Activated CD4-positive, CD25-positive, alpha-beta regulatory T cell (primary cell): ENCODE results near the gene RPS28.
A peak's percentile ranks its signal among the peaks of the same experiment; 100 is the strongest.
"Not testable (repeated sequence)": the region's sequence is repeated elsewhere in the genome, so short reads cannot be mapped to it uniquely, and the experiment has no call there.

Experiments
- DNase-seq, 4 experiments: peaks; one replicate each; lab custom pipeline; 2025; lab: John Stamatoyannopoulos, UW

The RPS28 gene

DNA sequence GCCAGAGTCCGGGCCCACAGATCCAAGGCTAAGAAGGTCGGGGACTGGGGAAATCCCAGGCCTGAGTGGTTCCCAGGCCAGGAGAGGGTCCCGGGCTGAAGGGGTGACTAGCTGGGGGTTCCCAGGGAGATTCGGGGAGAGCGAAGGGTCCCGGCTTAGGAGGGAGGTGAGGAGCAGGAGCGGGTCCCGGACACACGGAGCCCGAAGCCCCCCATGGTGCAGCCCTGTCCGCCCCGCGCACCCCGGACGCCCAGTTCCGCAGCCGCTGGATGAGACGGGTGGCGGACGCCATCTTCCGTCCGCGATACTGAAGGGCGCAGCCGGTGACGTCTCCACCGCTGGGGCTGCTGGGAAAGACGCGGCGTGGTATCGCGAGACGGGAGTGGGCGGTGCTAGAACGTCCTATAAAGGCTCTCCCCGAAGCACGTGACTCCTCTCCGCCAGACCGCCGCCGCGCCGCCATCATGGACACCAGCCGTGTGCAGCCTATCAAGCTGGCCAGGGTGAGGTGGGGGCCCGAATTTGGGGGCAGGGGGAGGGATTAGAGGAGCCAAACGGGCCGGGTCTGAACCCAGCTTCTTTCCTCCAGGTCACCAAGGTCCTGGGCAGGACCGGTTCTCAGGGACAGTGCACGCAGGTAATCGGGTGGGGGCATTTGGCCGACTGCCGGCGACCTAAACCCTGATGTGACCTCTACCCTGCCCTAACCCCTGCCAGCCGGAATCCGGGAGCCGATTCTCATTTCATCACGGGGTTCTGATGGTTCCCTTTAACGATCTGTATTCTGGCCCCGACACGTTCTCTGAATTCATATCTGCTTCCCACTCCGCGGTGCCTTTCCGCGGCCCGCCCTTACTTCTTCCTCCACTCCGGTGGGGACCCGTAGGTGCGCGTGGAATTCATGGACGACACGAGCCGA, at the start of gene RPS28, which contains the start of gene NDUFA7:
RPS28 (plus strand) TSS at position 430 of the 919 bp plus-strand sequence; CDS start at position 465, 35 bp downstream.
NDUFA7 (minus strand) TSS at position 309 of the 919 bp plus-strand sequence; CDS start at position 292, 17 bp downstream.
- peak; percentile 90 to 94 (median 92) for DNase-seq

DNA sequence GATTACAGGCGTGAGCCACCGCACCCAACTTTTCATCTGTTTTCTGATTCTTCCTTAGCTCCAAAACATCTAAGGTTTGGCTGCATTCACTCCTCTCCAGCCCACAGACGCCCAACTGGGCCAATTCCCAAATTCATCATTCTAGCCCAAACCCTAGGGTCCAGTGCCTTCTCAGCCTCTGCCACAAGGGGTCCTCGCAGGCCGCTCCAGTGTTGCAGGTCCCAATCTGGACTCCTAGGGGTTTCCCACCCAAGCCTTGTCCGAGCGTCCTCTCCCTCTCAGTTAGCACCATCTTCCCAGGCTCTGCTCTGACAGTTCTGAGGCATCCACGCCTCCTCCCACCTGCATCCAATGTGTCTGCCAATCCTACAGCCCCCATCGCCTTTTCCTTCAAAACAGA, 44.8 kb upstream of the RPS28 start:
- DNase-seq, result not testable (repeated sequence)

DNA sequence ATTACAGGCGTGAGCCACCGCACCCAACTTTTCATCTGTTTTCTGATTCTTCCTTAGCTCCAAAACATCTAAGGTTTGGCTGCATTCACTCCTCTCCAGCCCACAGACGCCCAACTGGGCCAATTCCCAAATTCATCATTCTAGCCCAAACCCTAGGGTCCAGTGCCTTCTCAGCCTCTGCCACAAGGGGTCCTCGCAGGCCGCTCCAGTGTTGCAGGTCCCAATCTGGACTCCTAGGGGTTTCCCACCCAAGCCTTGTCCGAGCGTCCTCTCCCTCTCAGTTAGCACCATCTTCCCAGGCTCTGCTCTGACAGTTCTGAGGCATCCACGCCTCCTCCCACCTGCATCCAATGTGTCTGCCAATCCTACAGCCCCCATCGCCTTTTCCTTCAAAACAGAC, 30.0 kb upstream of the RPS28 start:
- DNase-seq, result not testable (repeated sequence)

DNA sequence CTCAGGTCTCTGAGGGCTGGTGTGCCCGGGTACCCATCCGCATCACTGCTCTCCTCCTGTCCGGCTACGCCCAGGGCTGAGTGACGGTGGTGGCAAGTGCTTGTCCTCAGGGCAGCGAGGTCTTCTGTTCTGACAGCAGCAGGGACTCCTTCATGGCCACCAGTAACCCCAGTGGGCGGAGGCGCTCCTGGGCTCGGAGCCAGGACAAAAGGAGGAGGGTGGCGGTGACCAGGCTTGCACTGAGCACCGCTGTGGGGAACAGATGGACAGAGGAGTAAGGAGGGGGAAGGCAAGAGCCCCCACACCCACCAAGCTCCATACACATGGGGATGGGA, 19.0 kb upstream of the RPS28 start:
- no peak for DNase-seq

DNA sequence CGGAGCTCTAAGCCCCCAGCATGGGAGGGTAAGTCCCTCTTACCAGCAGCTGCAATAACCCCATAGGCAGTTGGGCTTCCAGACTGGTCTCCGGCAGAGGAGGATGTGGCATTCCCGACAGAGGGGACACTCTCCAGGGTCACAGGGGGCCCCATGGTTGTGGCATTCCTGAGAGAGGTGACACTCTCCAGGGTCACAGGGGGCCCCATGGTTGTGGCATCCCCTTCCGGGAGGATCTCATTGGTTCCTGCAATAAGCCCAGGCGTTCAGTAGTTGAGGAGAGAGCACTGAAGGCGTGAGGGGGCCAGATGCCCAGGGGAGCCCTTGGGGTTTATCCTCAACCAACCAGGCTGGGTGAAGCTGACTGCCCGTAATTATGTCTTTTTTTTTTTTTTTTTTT, 18.6 kb upstream of the RPS28 start:
- no peak for DNase-seq

DNA sequence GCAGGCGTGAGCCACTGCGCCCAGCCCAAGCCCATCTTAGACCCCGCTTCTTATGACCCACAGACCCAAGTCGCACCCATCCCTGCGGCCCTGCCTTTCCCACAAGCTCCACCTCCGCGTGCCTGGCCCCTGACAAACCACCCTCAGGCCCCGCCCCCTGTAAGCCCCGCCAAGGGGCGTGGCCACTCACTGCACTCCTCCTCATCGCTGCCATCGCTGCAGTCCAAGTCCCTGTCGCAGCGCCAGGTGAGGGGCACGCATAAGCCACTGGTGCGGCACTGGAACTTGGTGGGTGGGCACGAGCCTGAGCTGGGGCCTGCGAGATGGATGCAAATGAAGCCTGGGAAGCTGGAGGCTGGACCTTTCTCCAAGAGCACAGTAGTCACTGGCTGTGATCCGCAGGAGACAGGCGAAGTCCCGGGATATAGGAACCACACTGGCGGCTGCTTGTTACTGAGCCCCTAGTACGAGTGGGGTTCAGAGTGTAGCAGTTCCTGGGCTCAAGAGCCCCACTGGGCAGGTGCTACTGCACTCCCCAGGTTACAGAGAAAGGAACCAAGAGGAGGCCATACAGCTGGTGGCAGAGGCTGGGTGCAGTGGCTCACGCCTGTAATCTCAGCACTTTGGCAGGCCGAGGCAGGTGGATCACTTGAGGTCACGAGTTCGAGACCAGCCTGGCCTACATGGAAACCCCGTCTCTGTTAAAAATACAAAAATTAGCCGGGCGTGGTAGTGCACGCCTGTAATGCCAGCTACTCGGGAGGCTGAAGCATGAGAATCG, 16.3 kb upstream of the RPS28 start:
- DNase-seq, result no peak

DNA sequence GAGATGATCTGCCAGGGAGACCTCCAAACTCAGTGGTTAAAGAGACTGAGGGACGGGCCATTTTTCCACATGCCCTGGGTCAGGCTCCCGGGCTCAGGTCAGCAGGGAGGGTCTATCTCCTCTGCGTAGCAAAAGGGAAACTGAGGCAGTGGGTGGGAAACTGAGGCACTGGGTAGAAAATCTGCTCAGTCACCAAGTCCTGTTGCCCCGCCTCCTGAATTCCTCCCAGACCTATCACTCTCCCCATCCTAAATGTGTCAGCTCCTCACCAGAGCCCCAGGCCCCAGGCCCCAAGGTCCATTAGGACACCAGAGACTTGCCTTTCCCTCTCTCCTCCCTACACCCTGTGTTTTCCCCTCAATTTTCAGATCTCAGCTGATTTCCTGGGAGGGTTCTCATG, 15.5 kb upstream of the RPS28 start:
- DNase-seq, result no peak

DNA sequence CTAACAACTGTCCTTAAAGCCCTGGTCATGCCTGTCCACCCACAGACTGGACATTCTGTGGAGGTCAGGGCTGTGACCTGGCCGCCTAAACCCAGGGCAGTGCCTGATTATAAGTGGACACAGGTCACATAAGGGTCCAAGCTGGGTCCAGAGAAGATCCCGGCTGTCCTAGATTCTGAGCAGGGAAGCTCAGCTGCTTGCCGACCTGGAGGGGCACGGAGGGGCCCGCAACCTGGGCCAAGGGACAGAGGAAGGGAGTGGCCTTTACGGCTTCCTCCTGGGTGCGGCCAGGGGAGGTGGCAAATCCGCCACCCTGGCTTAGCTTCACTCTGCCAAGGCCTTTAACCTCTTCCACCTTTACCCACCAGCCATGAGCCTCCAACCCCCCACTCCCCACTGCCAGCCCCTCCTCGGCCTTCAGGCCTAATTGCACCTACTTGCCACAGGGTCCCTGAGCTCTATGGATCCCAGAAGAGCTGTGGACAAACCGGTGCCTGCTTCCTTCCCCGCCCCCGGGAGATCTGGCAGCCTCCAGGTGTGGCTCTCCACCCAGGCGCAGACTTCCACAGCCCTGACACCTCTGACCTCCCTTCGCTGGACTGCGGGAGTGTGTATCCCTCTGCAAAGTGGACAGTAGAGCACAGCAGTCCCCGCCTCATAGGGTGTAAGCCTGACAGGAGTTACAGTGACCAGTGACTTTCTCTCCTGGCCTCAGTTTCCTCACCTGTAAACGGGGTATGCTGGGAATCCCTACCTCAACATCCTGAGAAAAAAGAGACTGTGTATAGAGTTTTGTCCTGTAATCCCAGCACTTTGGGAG, 14.9 kb upstream of the RPS28 start:
- no peak for DNase-seq

DNA sequence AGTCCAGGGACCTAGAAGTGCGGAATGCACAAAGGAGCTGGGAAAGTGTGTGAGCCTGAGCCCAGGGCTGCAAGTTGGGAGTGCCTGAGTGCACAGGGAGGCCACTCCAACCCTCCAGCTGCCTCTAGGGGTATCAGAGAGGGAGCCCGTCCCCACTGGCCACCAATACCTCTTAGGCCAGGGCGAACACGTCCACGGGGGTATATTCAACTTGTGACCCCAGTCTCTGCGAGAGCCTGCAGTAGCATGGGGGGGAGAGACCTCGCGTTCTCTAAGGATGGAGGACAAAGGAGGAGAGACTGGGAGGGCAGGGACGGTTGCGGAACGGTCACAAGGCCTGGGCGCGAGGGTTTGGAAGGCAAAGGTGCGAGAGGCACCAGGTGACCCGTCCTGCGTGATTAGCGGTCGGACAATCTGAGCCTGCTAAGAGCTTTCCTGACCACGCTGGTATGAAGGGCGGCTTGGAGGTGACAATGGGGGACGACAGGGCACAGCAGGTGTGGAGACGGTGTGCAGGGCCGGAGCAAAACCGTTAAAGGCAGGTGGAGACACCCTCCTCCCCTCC, 13.8 kb upstream of the RPS28 start:
- DNase-seq, result no peak

DNA sequence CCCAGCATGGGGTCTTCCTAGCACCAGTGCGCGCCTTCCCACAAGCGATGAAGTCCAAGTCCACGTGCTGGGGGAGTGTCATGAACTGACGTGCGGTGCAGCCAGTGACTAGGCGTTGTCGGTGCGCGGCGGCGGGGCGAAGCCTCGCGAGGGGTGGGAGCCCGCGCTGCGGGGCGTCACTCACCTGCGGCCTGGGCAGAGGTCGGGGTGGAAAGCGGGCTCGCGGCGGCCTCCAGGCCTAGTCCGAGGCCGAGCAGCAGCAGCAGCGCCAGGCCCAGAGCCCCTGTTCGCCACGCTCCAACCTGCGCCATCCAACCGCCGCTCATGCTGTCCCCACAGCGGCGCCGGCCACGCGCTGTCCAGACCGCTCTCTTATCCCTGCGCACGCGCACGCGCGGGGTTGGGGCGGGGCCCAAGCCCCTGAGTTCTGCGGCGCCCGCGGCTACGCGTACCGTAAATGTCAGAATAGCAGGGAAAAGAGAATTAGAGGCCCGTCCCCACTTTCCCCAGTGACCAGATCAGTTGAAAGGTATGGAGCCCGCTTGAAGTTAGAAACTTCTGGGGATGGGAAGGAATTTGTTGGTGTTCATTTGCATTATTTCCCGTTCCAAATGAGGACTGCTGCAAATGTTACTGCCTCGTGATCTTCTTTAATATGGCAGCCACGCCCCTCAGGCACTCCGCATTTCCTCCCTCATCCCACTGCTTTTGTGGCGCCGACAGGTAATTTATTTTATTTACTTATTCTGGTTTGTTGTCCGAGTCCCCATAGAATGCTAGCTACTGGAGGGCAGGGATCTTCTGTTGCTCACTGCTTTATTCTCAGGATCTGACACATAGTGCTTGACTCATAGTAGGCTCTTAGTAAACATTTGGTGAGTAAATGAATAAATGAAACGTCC, 13.1 kb upstream of the RPS28 start, which contains the start of gene CD320:
CD320 (minus strand) TSS at position 394 of the 902 bp plus-strand sequence; CDS start at position 326, 68 bp downstream.
- DNase-seq, result peak; percentile 75 to 82 (median 78)

DNA sequence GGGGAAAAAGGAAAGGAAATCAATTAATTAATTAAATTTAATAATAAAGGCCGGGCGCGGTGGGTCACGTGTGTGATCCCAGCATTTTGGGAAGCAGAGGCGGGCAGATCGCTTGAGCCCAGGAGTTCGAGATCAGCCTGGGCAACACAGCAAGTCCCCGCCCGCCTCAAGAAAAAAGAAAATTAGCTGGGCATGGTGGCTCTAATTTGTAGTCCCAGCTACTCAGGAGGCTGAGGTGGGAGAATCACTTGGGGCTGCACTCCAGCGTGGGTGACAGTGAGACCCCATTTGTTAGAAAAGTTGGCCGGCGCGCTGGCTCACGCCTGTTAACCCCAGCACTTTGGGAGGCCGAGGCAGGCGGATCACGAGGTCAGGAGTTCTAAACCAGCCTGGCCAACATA, 12.4 kb upstream of the RPS28 start:
- DNase-seq, result no peak

DNA sequence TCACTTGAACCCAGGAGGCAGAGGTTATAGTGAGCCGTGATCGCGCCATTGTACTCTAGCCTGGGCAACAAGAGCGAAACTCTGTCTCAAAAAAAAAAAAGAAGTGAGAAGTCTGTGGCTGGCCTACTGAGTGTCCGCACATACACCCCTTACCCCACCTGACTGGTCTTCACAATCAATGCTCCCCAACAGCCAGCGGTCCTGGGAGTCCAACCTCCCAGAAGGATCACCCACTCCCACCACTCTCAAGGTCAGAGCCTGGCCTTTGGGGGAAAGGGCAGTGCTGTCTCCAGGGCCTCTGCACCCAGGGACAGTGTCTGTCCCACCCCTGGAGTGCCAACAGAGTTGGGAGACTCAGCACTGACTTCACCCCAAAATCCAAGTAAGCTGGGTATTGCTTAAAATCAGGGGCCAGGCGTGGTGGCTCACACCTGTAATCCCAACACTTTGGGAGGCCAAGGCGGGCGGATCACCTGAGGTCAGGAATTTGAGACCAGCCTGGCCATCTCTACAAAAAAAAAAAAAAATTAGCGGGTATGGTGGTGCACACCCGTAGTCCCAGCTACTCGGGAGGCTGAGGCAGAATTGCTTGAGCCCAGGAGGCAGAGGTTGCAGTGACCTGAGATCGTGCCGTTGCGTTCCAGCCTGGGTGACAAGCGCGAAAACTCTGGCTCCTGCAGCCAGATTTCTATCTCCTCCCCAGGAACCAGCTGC, 10.8 kb upstream of the RPS28 start:
- no peak for DNase-seq

DNA sequence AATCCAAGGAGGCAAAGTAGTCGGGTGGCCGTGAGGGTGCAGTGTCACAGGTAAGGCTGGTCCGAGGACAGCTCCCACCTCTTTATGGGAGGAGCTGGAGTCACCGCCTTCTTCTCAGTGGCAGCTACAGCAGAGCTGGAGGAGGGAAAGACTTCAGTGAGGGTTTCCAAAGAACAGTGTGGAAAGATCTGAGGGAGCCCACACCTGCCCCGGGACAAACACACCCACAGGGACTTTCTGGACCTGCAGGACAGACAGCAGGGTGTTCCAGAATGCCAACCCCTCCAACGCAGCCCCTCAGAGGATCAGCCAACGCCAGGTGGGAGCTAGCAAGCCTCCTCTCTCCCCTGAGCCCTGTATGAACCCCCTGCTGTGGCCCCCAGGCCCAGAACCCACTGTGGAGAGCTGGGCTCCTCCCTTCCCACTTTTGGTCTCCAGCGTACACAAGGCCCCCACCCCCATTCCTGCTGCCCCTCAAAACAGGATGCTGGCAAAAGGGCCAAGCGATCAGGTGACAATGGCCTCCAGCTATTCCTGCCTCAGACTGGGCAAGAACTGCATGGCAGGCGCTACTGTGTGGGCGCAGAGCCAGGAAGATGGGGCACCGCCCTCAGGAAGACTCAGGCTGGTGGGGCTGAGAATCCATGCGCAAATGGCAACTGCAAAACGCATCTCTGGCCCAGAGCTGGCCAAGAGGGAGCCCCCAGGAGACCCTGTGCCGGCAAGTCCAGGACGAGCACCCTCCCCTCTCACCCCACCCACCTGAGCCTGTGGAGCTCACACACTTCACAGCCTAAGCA, 9.6 kb upstream of the RPS28 start:
- no peak for DNase-seq

DNA sequence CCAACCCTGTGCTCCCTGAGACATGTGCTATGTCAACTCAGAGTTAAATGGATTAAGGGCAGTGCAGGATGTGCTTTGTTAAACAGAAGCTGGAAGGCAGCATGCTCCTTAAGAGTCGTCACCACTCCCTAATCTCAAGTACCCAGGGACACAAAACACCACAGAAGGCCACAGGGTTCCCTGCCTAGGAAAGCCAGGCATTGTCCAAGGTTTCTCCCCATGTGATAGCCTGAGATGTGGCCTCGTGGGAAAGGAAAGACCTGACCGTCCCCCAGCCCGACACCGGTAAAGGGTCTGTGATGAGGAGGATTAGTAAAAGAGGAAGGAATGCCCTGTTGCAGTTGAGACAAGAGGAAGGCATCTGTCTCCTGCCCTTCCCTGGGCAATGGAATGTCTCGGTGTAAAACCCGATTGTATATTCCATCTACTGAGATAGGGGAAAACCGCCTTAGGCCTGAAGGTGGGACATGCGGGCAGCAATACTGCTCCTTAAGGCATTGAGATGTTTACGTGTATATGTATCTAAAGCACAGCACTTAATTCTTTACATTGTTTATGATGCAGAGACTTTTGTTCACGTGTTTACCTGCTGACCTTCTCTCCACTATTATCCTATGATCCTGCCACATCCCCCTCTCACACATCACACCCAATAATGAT, 6.2 kb upstream of the RPS28 start:
- DNase-seq, result not testable (repeated sequence)

DNA sequence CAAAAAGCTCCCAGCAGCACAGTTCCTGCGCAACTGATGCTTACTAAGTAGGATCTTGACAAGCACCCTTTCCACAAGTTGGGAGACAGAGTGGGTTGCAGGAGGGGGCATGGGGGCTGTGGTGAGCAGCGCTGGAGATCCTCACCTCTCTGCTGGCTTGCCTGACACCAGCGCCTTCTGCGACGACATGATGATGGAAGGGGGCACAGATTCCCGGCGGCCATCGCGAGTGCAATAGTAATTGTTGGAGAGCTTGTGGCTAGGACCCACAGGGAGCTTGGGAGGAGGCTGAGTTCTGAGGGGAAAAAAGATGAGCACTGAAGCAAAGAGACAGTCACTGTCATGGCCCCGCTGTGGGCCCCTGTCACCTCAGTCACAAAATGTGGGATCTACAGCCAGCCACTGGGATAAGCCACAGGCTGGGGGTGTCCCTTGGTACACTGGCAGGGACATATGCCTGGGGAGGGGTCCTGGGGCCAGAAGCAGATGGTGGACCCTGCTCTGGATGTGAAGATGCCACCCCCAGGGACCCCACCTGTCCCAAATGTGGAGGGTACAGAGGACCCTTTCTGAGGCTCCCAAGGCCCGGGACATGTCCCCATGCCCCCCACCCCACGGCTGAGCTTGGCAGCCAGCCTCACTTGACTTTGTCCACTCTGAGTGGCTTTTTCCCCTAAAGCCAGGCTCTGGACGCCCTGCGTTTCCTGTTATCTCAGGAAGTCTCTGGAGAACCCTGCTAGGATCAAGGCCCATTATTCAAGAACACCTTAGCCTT, 4.8 kb upstream of the RPS28 start:
- no peak for DNase-seq

DNA sequence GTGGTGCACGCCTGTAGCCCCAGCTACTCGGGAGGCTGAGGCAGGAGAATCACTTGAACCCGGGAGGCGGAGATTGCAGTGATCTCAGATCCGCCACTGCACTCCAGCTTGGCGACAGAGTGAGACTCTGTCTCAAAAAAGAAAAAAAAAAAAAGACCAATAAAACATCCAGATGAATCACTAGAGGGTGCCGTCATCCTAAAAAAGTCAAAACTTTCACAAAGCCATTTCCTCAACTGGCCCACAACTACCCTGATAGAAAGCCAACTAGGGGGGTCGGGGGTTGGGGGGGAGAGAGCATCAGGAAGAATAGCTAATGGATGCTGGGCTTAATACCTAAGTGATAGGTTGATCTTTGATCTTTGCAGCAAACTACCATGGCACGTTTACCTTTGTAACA, 2.5 kb upstream of the RPS28 start:
- DNase-seq, result not testable (repeated sequence)

DNA sequence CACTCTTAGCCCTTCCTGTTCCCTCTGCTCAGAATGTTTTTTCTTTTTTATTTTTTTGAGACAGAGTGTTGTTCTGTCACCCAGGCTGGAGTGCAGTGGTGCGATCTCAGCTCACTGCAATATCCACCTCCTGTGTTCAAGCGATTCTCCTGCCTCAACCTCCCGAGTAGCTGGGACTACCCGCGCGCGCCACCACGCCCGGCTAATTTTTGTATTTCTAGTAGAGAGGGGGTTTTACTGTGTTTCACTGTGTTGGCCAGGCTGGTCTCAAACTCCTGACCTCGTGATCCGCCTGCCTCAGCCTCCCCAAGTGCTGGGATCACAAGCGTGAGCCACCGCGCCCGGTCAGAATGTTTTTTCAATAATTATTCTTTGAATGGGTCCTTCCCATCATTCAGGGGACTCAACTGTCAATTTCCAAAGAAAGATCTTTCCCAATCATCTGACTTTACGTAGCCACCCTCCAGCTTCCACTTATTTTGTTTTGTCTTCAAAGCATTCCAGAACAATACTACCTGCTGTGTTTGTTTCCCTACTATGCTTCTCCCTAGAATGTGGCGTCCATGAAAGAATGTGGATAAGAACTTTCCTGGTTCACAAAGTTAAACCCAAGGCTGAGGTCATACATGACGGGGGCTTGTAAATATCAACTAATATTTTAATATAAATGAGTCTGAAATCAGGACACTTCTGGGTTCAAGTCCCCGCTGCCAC, 1.3 kb upstream of the RPS28 start:
- no peak for DNase-seq
